ENCODE results near the gene TMEM217.

TMEM217 gene

GRCh38 chr6:37279366-37280134 is 21.6 kb upstream of the TMEM217 start:
- DNase-seq (ENCODE audit: low read depth) = no peak

GRCh38 chr6:37277001-37277409 is 19.1 kb upstream of the TMEM217 start:
- no peak for DNase-seq (ENCODE audit: low read depth)

- no peak for DNase-seq (ENCODE audit: low read depth)
Observed at GRCh38 chr6:37275350-37275749, 17.4 kb upstream of the TMEM217 start.

- no peak for DNase-seq (ENCODE audit: low read depth)
Observed at GRCh38 chr6:37273690-37274089, 15.7 kb upstream of the TMEM217 start.

GRCh38 chr6:37272834-37273566 is 15.1 kb upstream of the TMEM217 start:
- DNase-seq (ENCODE audit: low read depth) = no peak

- DNase-seq (ENCODE audit: low read depth) = no peak
Observed at GRCh38 chr6:37269105-37269504, 11.2 kb upstream of the TMEM217 start.

GRCh38 chr6:37265860-37266259 is 7.9 kb upstream of the TMEM217 start:
- no peak for DNase-seq (ENCODE audit: low read depth)

GRCh38 chr6:37265001-37265400 is 7.1 kb upstream of the TMEM217 start:
- no peak for DNase-seq (ENCODE audit: low read depth)

- DNase-seq (ENCODE audit: low read depth) = no peak
Observed at GRCh38 chr6:37262446-37263026, 4.6 kb upstream of the TMEM217 start.

GRCh38 chr6:37261198-37261597 is 3.3 kb upstream of the TMEM217 start:
- DNase-seq (ENCODE audit: low read depth) = no peak

- no peak for DNase-seq (ENCODE audit: low read depth)
Observed at GRCh38 chr6:37260444-37260843, 2.5 kb upstream of the TMEM217 start.

GRCh38 chr6:37260040-37260439 is 2.1 kb upstream of the TMEM217 start:
- DNase-seq (ENCODE audit: low read depth) = no peak

- DNase-seq (ENCODE audit: low read depth) = peak; percentile 46
Observed at GRCh38 chr6:37259191-37259590, 1.2 kb upstream of the TMEM217 start.

GRCh38 chr6:37258405-37259105 is 611 bp upstream of the TMEM217 start:
- DNase-seq (ENCODE audit: low read depth) = no peak

- DNase-seq (ENCODE audit: low read depth) = no peak
Observed at GRCh38 chr6:37257320-37257633, 667 bp downstream of the TMEM217 start.

- peak; percentile 34 for DNase-seq (ENCODE audit: low read depth)
Observed at GRCh38 chr6:37256692-37257319, 1.1 kb downstream of the TMEM217 start.

GRCh38 chr6:37254881-37255280 is 3.1 kb downstream of the TMEM217 start:
- no peak for DNase-seq (ENCODE audit: low read depth)

GRCh38 chr6:37253486-37254007 is 4.4 kb downstream of the TMEM217 start:
- DNase-seq (ENCODE audit: low read depth) = no peak

GRCh38 chr6:37251211-37251780 is 6.6 kb downstream of the TMEM217 start:
- peak; percentile 79 for DNase-seq (ENCODE audit: low read depth)

- DNase-seq (ENCODE audit: low read depth) = peak; percentile 50
Observed at GRCh38 chr6:37244430-37245310, 13.3 kb downstream of the TMEM217 start.
